Activated B cell treated with CpG ODN at 0.5 μM for 24 hours (primary cell): Measurements from ENCODE around the gene STRA6. TPM values are rescaled to one million over a fixed set of nuclear protein-coding genes. Genes with fewer than 3 reads are reported as not detected.

ENCODE experiments used
- ATAC-seq: fragments of 200-7000 bp; cut with Tn5 transposase; one replicate; pipeline ENCODE4 v1.10.0; 2021; ENCODE audit warnings: low read depth, mild to moderate bottlenecking, moderate library complexity
- CTCF ChIA-PET: fragments of 350-600 bp; sonication (Branson Sonifier 250); formaldehyde crosslinking; loops from one replicate; lab custom pipeline; 2021; ENCODE audit warnings: antibody characterized with exemption; lab: Charles Lee
- POLR2A ChIA-PET: fragments of 350-600 bp; sonication (Branson Sonifier 250); formaldehyde crosslinking; loops from one replicate; lab custom pipeline; 2021; ENCODE audit warnings: antibody characterized with exemption; lab: Charles Lee
- DNase-seq: peaks from one replicate; pipeline ENCODE4 v3.0.0; 2022
- H3K27ac Mint-ChIP-seq: one replicate; pipeline ENCODE4 v1.8.0; 2020; ENCODE audit warnings: mixed read lengths
- H3K27me3 Mint-ChIP-seq: one replicate; pipeline ENCODE4 v1.8.0; 2021; ENCODE audit warnings: mixed read lengths
- H3K36me3 Mint-ChIP-seq: one replicate; pipeline ENCODE4 v1.8.0; 2021; ENCODE audit warnings: low read depth, mixed read lengths
- H3K4me1 Mint-ChIP-seq: one replicate; pipeline ENCODE4 v1.8.0; 2021; ENCODE audit warnings: mixed read lengths
- H3K4me3 Mint-ChIP-seq: one replicate; pipeline ENCODE4 v1.8.0; 2020; ENCODE audit warnings: mild to moderate bottlenecking, mixed read lengths
- H3K9me3 Mint-ChIP-seq: one replicate; pipeline ENCODE4 v1.8.0; 2020; ENCODE audit warnings: mixed read lengths
- intact Hi-C: fragments of 100-400 bp; cut with micrococcal nuclease; formaldehyde crosslinking; loops from one replicate; pipeline ENCODE4 v1.15.1; 2024
- total RNA-seq: library from RNA; stranded (reverse); gene quantifications from 2 replicates; pipeline ENCODE4 v1.2.3, GENCODE V29; 2022
- TF ChIP-seq, protein P1 (sequence below): fragments of 200-600 bp; IDR thresholded peaks from one replicate; pipeline ENCODE4 v1.8.0; 2022; ENCODE audit warnings: antibody characterized with exemption, mild to moderate bottlenecking

STRA6 gene
- total RNA-seq, 1 donor from 2014 or later, result not detected

DNA sequence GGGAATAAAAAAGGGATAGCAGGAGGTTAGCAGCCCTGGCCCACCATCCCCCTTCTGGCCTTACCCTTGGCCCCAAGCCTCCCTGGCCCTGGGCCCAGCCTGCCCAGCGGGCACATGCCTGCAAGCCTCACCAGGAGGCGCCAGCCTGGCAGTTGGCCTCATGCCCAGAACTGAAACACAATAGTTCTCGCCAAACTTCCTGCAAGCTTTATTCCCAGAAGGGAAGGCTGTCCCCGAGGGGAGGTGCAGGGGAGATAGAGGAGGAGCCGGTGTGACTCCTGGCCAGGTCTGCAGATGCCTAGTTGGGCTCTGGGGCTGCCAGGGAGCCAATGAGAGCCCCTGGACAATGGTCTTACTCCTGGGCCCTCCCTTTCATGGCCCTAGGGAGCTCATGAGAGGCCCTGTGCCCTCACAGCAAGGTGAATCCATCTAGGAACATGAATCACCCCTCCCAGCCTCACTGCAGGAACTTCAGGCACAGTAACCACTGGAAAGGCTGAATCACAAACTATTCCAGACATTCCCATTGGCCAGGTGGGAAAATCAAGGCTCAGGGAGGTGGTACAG lies 37.5 kb upstream of the STRA6 start:
- no peaks in the 10 kb centered on the region for H3K36me3 Mint-ChIP-seq
- no peak for ATAC-seq
- CTCF ChIA-PET, result no interaction called here
- H3K4me1 Mint-ChIP-seq, result peaks cover 17% of the 10 kb centered on the region
- no peaks in the 10 kb centered on the region for H3K9me3 Mint-ChIP-seq
- TF ChIP-seq, protein P1, sequence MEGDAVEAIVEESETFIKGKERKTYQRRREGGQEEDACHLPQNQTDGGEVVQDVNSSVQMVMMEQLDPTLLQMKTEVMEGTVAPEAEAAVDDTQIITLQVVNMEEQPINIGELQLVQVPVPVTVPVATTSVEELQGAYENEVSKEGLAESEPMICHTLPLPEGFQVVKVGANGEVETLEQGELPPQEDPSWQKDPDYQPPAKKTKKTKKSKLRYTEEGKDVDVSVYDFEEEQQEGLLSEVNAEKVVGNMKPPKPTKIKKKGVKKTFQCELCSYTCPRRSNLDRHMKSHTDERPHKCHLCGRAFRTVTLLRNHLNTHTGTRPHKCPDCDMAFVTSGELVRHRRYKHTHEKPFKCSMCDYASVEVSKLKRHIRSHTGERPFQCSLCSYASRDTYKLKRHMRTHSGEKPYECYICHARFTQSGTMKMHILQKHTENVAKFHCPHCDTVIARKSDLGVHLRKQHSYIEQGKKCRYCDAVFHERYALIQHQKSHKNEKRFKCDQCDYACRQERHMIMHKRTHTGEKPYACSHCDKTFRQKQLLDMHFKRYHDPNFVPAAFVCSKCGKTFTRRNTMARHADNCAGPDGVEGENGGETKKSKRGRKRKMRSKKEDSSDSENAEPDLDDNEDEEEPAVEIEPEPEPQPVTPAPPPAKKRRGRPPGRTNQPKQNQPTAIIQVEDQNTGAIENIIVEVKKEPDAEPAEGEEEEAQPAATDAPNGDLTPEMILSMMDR, result no peak
- no peak overlapping the region for H3K27ac Mint-ChIP-seq
- POLR2A ChIA-PET, result no interaction called here
- intact Hi-C loops, result no loop called here
- H3K27me3 Mint-ChIP-seq, result peaks cover 37% of the 10 kb centered on the region
- no peak overlapping the region for H3K4me3 Mint-ChIP-seq
- DNase-seq, result no peak

DNA sequence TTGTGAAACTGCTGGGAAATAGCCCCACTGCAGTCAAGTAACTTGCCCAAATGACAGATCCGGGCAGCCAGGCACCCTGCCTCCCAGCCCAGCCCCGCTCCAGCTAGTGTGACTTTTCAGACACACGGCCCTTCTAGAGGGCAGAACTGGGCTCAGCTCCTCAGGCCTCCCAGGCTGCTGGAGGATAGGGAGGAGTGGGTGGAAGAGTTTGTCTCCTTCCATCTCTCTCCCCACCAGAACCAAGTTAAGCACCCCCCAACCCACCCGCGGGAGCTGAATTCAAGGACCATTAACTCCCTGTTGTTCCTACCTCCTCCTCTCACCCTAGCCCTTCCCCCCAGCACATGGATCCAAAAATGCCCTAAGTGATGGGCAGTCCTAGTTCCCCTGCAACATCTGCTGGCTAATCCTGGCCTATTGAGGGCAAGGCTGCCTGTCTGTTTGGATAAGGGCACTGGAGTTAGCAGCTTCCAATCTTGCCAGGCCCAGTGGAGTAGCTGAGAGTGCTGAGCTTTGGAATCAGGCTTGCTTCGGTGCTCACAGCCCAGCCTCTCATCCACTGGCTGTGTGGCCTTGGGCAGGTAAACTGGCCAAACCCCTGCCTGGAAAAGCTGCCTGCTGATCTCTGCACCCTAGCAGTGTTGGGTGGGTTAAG lies 36.6 kb upstream of the STRA6 start:
- H3K36me3 Mint-ChIP-seq, result no peaks in the 10 kb centered on the region
- H3K27ac Mint-ChIP-seq, result no peak overlapping the region
- TF ChIP-seq, protein P1, result no peak
- ChIA-PET POLR2A (no interaction called here), CTCF (no interaction called here)
- H3K9me3 Mint-ChIP-seq, result no peaks in the 10 kb centered on the region
- ATAC-seq, result no peak
- peaks cover 13% of the 10 kb centered on the region for H3K4me1 Mint-ChIP-seq
- DNase-seq, result no peak
- intact Hi-C loops, result no loop called here
- peaks cover 28% of the 10 kb centered on the region for H3K27me3 Mint-ChIP-seq
- no peak overlapping the region for H3K4me3 Mint-ChIP-seq

DNA sequence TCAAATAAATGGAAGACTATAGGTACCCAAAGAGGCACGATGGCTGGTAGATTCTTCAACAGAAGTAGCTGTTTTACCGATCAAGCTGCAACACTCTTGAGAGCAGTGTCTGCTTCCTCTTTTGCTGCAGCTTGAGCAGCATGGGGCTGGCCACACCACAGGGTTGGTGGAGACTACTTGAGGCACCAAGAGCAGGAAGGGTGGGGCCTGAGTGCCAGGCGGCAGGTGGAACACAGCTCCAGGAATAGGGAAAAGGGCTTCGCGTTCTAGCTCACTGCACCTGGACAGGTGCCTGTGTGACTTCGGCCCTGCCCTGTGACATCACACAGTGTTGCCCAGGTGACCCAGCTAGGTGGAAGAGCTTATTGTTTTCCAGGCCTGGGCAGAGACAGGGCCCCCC lies 33.4 kb upstream of the STRA6 start, which contains the start of gene CCDC33:
Gene CCDC33 (plus strand): TSS at position 365 of the 400 bp plus-strand sequence. CDS start 394 bp downstream, outside the sequence.
- CTCF ChIA-PET, result no interaction called here
- H3K9me3 Mint-ChIP-seq, result no peaks in the 10 kb centered on the region
- H3K4me3 Mint-ChIP-seq, result no peak within 1 kb of the TSS
- intact Hi-C loops, result no loop called here
- DNase-seq (peak; percentile 20), ATAC-seq (peak; percentile 82)
- POLR2A ChIA-PET, result interaction anchor here (0.7 kb wide), 1 partner anchor 305 kb away, joined by 6 read pairs; no protein-coding TSS in a partner anchor
- no peaks in the 10 kb centered on the region for H3K36me3 Mint-ChIP-seq
- H3K27ac Mint-ChIP-seq, result peak within 1 kb of the TSS; percentile 46
- TF ChIP-seq, protein P1, result no peak
- peaks cover 5% of the 10 kb centered on the region for H3K27me3 Mint-ChIP-seq
- peaks cover 13% of the 10 kb centered on the region for H3K4me1 Mint-ChIP-seq

- TF ChIP-seq, protein P1, result no peak
- no peak overlapping the region for H3K4me3 Mint-ChIP-seq
- no peaks in the 10 kb centered on the region for H3K9me3 Mint-ChIP-seq
- no peaks in the 10 kb centered on the region for H3K36me3 Mint-ChIP-seq
- intact Hi-C loops, result no loop called here
- peaks cover 5% of the 10 kb centered on the region for H3K27me3 Mint-ChIP-seq
- DNase-seq (no peak), ATAC-seq (no peak)
- POLR2A ChIA-PET, result no interaction called here
- CTCF ChIA-PET, result no interaction called here
- H3K4me1 Mint-ChIP-seq, result peaks cover 13% of the 10 kb centered on the region
- H3K27ac Mint-ChIP-seq, result no peak overlapping the region
Measured at GRCh38 chr15:74234598-74234875, 31.9 kb upstream of the STRA6 start.

DNA sequence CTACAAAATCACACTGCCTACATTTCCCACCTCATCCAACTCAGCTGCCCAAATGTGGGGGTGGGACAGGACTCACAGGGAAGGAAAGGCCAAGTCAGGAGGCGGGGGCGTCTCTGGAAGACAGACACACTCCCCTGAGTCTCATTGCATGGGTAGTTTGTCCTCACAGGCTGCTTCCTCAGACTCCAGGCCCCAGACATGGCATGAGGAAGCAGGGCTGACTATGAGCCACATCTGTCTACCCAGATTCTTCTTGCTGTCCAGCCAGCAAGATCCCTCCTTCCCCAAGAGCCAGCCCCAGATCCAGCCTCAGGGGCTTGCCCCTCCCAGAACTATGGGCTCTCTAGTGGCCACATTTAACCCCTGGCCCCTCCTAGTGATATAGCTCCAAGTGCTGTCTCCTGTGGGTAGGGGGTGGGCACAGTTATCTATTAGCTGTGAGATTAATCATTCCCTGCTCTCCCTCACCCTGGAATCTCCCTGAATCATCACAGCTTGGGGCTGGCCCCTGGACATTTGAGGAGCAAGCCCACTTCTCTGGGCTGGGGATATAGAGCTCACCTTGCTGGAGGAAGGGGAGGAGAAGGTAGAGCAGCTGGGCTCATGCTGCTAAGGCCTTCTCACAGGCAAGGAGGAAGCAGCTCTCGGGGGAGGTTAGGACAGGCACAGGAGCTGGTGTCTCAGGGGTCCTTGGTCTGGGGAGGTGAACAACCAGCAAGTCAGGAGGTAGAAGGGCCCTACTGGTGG lies 31.4 kb upstream of the STRA6 start:
- Mint-ChIP-seq H3K4me1 (peaks cover 13% of the 10 kb centered on the region), H3K27me3 (peaks cover 4% of the 10 kb centered on the region), H3K9me3 (no peaks in the 10 kb centered on the region), H3K27ac (no peak overlapping the region), H3K4me3 (no peak overlapping the region), H3K36me3 (no peaks in the 10 kb centered on the region)
- intact Hi-C loops, result no loop called here
- DNase-seq (no peak), ATAC-seq (no peak)
- ChIA-PET CTCF (no interaction called here), POLR2A (no interaction called here)
- TF ChIP-seq, protein P1, result no peak
